Measurements from ENCODE around the gene DCAKD.

DCAKD gene

GRCh38 chr17:45001310-45001709 lies 50.1 kb downstream of the DCAKD start:
- DNase-seq (ENCODE audit: low spot score): no peak

GRCh38 chr17:44999433-44999832 lies 52.0 kb downstream of the DCAKD start:
- DNase-seq (ENCODE audit: low spot score): no peak

GRCh38 chr17:44998646-44999045 lies 52.8 kb downstream of the DCAKD start:
- DNase-seq (ENCODE audit: low spot score): no peak

GRCh38 chr17:44997733-44998520 lies 53.5 kb downstream of the DCAKD start:
- no peak for DNase-seq (ENCODE audit: low spot score)

- no peak for DNase-seq (ENCODE audit: low spot score)
Measured at GRCh38 chr17:44996304-44996703, 55.1 kb downstream of the DCAKD start.

GRCh38 chr17:44995436-44996001 lies 55.9 kb downstream of the DCAKD start:
- no peak for DNase-seq (ENCODE audit: low spot score)

- no peak for DNase-seq (ENCODE audit: low spot score)
Measured at GRCh38 chr17:44992242-44992939, 59.0 kb downstream of the DCAKD start.

- no peak for DNase-seq (ENCODE audit: low spot score)
Measured at GRCh38 chr17:44990994-44991393, 60.4 kb downstream of the DCAKD start.

GRCh38 chr17:44989552-44990138 lies 61.8 kb downstream of the DCAKD start:
- no peak for DNase-seq (ENCODE audit: low spot score)

- DNase-seq (ENCODE audit: low spot score): no peak
Measured at GRCh38 chr17:44988044-44988942, 63.1 kb downstream of the DCAKD start.

- no peak for DNase-seq (ENCODE audit: low spot score)
Measured at GRCh38 chr17:44983563-44983962, 67.9 kb downstream of the DCAKD start.

- no peak for DNase-seq (ENCODE audit: low spot score)
Measured at GRCh38 chr17:44982113-44982702, 69.2 kb downstream of the DCAKD start.

- peak; percentile 58 for DNase-seq (ENCODE audit: low spot score)
Measured at GRCh38 chr17:44981221-44981968, 70.0 kb downstream of the DCAKD start.

GRCh38 chr17:44979426-44979995 lies 71.9 kb downstream of the DCAKD start:
- peak; percentile 81 for DNase-seq (ENCODE audit: low spot score)

- DNase-seq (ENCODE audit: low spot score): no peak
Measured at GRCh38 chr17:44978807-44979206, 72.6 kb downstream of the DCAKD start.

- DNase-seq (ENCODE audit: low spot score): no peak
Measured at GRCh38 chr17:44977814-44978550, 73.5 kb downstream of the DCAKD start.

- DNase-seq (ENCODE audit: low spot score): no peak
Measured at GRCh38 chr17:44977065-44977464, 74.4 kb downstream of the DCAKD start.

- DNase-seq (ENCODE audit: low spot score): no peak
Measured at GRCh38 chr17:44976206-44976605, 75.2 kb downstream of the DCAKD start.
